Cerebellar nuclear complex (tissue), 1 donor: ENCODE data around the gene KRTAP15-1.

ENCODE experiments used
- DNase-seq, 2 experiments: peaks; one replicate each; lab custom pipeline; 2025; lab: John Stamatoyannopoulos, UW

The KRTAP15-1 gene

GRCh38 chr21:30439975-30440374 is at the start of gene KRTAP15-1:
TSS of gene KRTAP15-1 (plus strand) at chr21:30440275. CDS start at chr21:30440328, 53 bp downstream.
- DNase-seq: no peak

- DNase-seq: no peak
Measured at GRCh38 chr21:30391492-30392025, 48.5 kb upstream of the KRTAP15-1 start.

GRCh38 chr21:30395731-30396130 is 44.3 kb upstream of the KRTAP15-1 start, which contains the start of gene KRTAP13-1:
TSS of gene KRTAP13-1 (plus strand) at chr21:30396031. CDS start at chr21:30396087, 56 bp downstream.
- no peak for DNase-seq

- no peak for DNase-seq
Measured at GRCh38 chr21:30408782-30409494, 31.1 kb upstream of the KRTAP15-1 start.

- DNase-seq: no peak
Measured at GRCh38 chr21:30415993-30416392, 24.1 kb upstream of the KRTAP15-1 start.

- no peak for DNase-seq
Measured at GRCh38 chr21:30425826-30426225, 14.2 kb upstream of the KRTAP15-1 start, which contains the start of gene KRTAP13-3. TSS of gene KRTAP13-3 (minus strand) at chr21:30425926. CDS start at chr21:30425912, 14 bp downstream.

GRCh38 chr21:30426731-30427130 is 13.3 kb upstream of the KRTAP15-1 start:
- no peak for DNase-seq

- DNase-seq: no peak
Measured at GRCh38 chr21:30430170-30430655, 9.9 kb upstream of the KRTAP15-1 start, which contains the start of gene KRTAP13-4. TSS of gene KRTAP13-4 (plus strand) at chr21:30430220. CDS start at chr21:30430276, 56 bp downstream.

GRCh38 chr21:30434033-30434631 is 5.9 kb upstream of the KRTAP15-1 start:
- DNase-seq: no peak

GRCh38 chr21:30437010-30437565 is 3.0 kb upstream of the KRTAP15-1 start:
- no peak for DNase-seq

- DNase-seq: no peak
Measured at GRCh38 chr21:30443226-30443625, 3.2 kb downstream of the KRTAP15-1 start.

- no peak for DNase-seq
Measured at GRCh38 chr21:30444204-30444603, 4.1 kb downstream of the KRTAP15-1 start.

GRCh38 chr21:30447056-30447455 is 7.0 kb downstream of the KRTAP15-1 start:
- DNase-seq: no peak

- DNase-seq: no peak
Measured at GRCh38 chr21:30448514-30448913, 8.4 kb downstream of the KRTAP15-1 start.

- no peak for DNase-seq
Measured at GRCh38 chr21:30463713-30464112, 23.6 kb downstream of the KRTAP15-1 start.

- no peak for DNase-seq
Measured at GRCh38 chr21:30468900-30469714, 29.0 kb downstream of the KRTAP15-1 start.

- no peak for DNase-seq
Measured at GRCh38 chr21:30478004-30478403, 37.9 kb downstream of the KRTAP15-1 start.

- DNase-seq: no peak
Measured at GRCh38 chr21:30479259-30479658, 39.2 kb downstream of the KRTAP15-1 start.

- DNase-seq: no peak
Measured at GRCh38 chr21:30480145-30480544, 40.1 kb downstream of the KRTAP15-1 start, which contains the start of gene KRTAP19-1. TSS of gene KRTAP19-1 (minus strand) at chr21:30480367. CDS start at chr21:30480317, 50 bp downstream.

GRCh38 chr21:30482130-30482529 is 42.1 kb downstream of the KRTAP15-1 start:
- no peak for DNase-seq

- no peak for DNase-seq
Measured at GRCh38 chr21:30486180-30486579, 46.1 kb downstream of the KRTAP15-1 start.
